Measurements from ENCODE around the gene FBXL7. TPM values are rescaled to one million over a fixed set of nuclear protein-coding genes. Genes with fewer than 3 reads are reported as not detected.

The FBXL7 gene
- polyA plus RNA-seq, 3 donors = not detected

GRCh38 chr5:15489571-15490235 lies 10.3 kb upstream of the FBXL7 start:
- Mint-ChIP-seq H3K4me3 (no peak overlapping the region), H3K4me1 (no peaks in the 10 kb centered on the region), H3K36me3 (no peaks in the 10 kb centered on the region), H3K27me3 (ENCODE audit: low read depth in 3 of 3) (peaks cover 0 to 2% (median 0%) of the 10 kb centered on the region in 3 donors), H3K9me3 (peaks cover 0 to 8% (median 0%) of the 10 kb centered on the region in 7 donors), H3K27ac (no peak overlapping the region)
- no peak overlapping the region for H2AFZ ChIP-seq (ENCODE audit: insufficient read depth, low read depth, low read length, poor library complexity, severe bottlenecking)
- WGBS (ENCODE audit: insufficient coverage) = 74% methylated on average over 3 of the region's 5 CpGs
- DNase-seq = no peak
- H3K79me2 ChIP-seq (ENCODE audit: insufficient read depth, low read length) = no peaks in the 10 kb centered on the region
- peaks cover 0 to 5% of the 10 kb centered on the region in 2 donors for H3K9me3 ChIP-seq (replicated peaks in 1 of 2; ENCODE audit: control insufficient read depth in 1 of 2, insufficient read depth in 1 of 2, low read length in 2 of 2)
- no peak overlapping the region for H3K4me3 ChIP-seq (replicated peaks in 1 of 3; ENCODE audit: low read depth in 2 of 3, low read length in 3 of 3)
- no peak for TF ChIP-seq CTCF (IDR thresholded peaks at IDR 0.05)
- H3K9ac ChIP-seq (ENCODE audit: insufficient read depth, low read length, poor library complexity, severe bottlenecking) = no peak overlapping the region
- intact Hi-C loops (cut with micrococcal nuclease) = no loop called here
- H3K27ac ChIP-seq (ENCODE audit: low read depth in 1 of 2, low read length in 2 of 2) = no peak overlapping the region
- H3K4me1 ChIP-seq (ENCODE audit: control insufficient read depth in 1 of 2, insufficient read depth in 2 of 2, low read length in 2 of 2) = no peaks in the 10 kb centered on the region
- no peaks in the 10 kb centered on the region for H3K36me3 ChIP-seq (replicated peaks in 1 of 2; ENCODE audit: control insufficient read depth in 1 of 2, insufficient read depth in 2 of 2, low read length in 2 of 2)
- H4K20me1 ChIP-seq (ENCODE audit: insufficient read depth, low read length) = no peaks in the 10 kb centered on the region
- H3K4me2 ChIP-seq (replicated peaks; ENCODE audit: extremely low read depth, low read length, poor library complexity, severe bottlenecking) = no peak overlapping the region
- no peaks in the 10 kb centered on the region for H3K27me3 ChIP-seq (ENCODE audit: control insufficient read depth in 2 of 2, insufficient read depth in 2 of 2, low read length in 2 of 2)

DNA sequence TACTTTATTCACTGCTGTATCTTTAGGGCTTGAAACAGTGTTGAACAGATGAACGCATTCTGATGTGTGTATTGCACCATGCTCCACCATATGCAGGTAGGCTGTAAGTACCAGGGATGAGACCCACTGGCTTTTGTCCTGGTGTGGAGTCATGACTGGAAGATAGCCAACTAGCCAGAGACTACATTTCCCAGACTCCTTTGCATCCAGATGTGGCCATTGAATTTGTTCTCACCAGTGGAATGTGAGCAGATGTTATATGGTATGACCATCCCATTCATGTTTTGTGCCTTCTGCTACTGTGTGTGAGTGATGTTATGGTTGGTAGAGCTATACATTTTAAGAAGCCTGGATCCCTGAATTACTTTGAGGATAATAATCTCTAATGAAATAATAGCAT lies 7.4 kb upstream of the FBXL7 start:
- Histone ChIP-seq H3K4me2 (replicated peaks; ENCODE audit: extremely low read depth, low read length, poor library complexity, severe bottlenecking) (no peak overlapping the region), H3K27ac (ENCODE audit: low read depth in 1 of 2, low read length in 2 of 2) (no peak overlapping the region), H3K27me3 (ENCODE audit: control insufficient read depth in 2 of 2, insufficient read depth in 2 of 2, low read length in 2 of 2) (no peaks in the 10 kb centered on the region), H3K9ac (ENCODE audit: insufficient read depth, low read length, poor library complexity, severe bottlenecking) (no peak overlapping the region), H3K4me3 (replicated peaks in 1 of 3; ENCODE audit: low read depth in 2 of 3, low read length in 3 of 3) (no peak overlapping the region), H3K4me1 (ENCODE audit: control insufficient read depth in 1 of 2, insufficient read depth in 2 of 2, low read length in 2 of 2) (no peaks in the 10 kb centered on the region), H2AFZ (ENCODE audit: insufficient read depth, low read depth, low read length, poor library complexity, severe bottlenecking) (no peak overlapping the region), H3K9me3 (replicated peaks in 1 of 2; ENCODE audit: control insufficient read depth in 1 of 2, insufficient read depth in 1 of 2, low read length in 2 of 2) (peaks cover 0 to 5% of the 10 kb centered on the region in 2 donors), H3K36me3 (replicated peaks in 1 of 2; ENCODE audit: control insufficient read depth in 1 of 2, insufficient read depth in 2 of 2, low read length in 2 of 2) (no peaks in the 10 kb centered on the region), H4K20me1 (ENCODE audit: insufficient read depth, low read length) (no peaks in the 10 kb centered on the region), H3K79me2 (ENCODE audit: insufficient read depth, low read length) (no peaks in the 10 kb centered on the region)
- no peaks in the 10 kb centered on the region for H3K4me1 Mint-ChIP-seq
- no CpG with 5 or more reads among the region's 1 CpG for WGBS (ENCODE audit: insufficient coverage)
- no peak for DNase-seq
- intact Hi-C loops (cut with micrococcal nuclease) = no loop called here
- no peak for TF ChIP-seq CTCF (IDR thresholded peaks at IDR 0.05)
- no peak overlapping the region for H3K4me3 Mint-ChIP-seq
- no peak overlapping the region for H3K27ac Mint-ChIP-seq
- H3K27me3 Mint-ChIP-seq (ENCODE audit: low read depth in 3 of 3) = peaks cover 0 to 3% (median 2%) of the 10 kb centered on the region in 3 donors
- H3K36me3 Mint-ChIP-seq = no peaks in the 10 kb centered on the region
- H3K9me3 Mint-ChIP-seq = peaks cover 0 to 8% (median 0%) of the 10 kb centered on the region in 7 donors

Data from CD14-positive monocyte (primary cell).